BE2C (cell line): ENCODE measurements around the gene GPR173.
A peak's percentile ranks its signal among the peaks of the same experiment; 100 is the strongest.

Experiments
- DNase-seq: peaks from one replicate; pipeline ENCODE4 v3.0.0-alpha.2; 2020
- H3K27me3 ChIP-seq: fragments of 250-450 bp; sonication (Bioruptor Pico); 2 replicates; pipeline ENCODE4 v1.5.1; 2020; ENCODE audit warnings: mild to moderate bottlenecking
- H3K36me3 ChIP-seq: fragments of 250-450 bp; sonication (Bioruptor Pico); 2 replicates; pipeline ENCODE4 v1.5.1; 2020; ENCODE audit warnings: mild to moderate bottlenecking
- H3K4me1 ChIP-seq: fragments of 250-450 bp; sonication (Bioruptor Pico); 2 replicates; pipeline ENCODE4 v1.5.1; 2020
- H3K4me3 ChIP-seq: 2 replicates; pipeline ENCODE4 v1.5.1; 2011; ENCODE audit warnings: low read depth, low read length
- H3K9me3 ChIP-seq: fragments of 250-450 bp; sonication (Bioruptor Pico); 2 replicates; pipeline ENCODE4 v1.5.1; 2020
- TF ChIP-seq, protein P1 (sequence below): IDR thresholded peaks from 2 replicates; pipeline ENCODE4 v1.5.1; 2012; ENCODE audit warnings: mild to moderate bottlenecking, low read depth, low read length

GPR173 gene

DNA sequence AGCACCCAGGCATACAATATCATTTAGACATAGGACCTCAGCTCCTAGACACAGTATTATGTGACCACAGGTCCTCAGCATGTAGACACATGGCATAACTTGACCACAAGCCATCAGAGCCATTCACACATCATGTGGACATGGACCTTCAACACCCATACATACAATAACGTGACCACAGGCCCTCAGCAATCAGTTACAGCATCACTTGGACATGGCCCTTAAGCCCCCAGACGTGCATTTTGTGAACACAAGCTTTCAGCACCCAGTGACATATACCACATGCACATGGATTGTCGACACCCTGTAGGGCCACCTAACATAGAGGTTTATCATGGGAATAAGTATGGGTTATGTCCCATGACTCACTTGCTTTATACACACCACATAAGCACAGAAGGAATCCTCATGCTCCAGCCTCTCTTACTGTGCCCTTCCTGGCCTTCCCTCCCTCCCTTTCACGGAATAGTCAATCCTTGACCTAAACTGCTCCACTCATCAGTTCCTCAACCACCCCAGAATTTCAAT, 35.5 kb downstream of the GPR173 start:
- TF ChIP-seq, protein P1, sequence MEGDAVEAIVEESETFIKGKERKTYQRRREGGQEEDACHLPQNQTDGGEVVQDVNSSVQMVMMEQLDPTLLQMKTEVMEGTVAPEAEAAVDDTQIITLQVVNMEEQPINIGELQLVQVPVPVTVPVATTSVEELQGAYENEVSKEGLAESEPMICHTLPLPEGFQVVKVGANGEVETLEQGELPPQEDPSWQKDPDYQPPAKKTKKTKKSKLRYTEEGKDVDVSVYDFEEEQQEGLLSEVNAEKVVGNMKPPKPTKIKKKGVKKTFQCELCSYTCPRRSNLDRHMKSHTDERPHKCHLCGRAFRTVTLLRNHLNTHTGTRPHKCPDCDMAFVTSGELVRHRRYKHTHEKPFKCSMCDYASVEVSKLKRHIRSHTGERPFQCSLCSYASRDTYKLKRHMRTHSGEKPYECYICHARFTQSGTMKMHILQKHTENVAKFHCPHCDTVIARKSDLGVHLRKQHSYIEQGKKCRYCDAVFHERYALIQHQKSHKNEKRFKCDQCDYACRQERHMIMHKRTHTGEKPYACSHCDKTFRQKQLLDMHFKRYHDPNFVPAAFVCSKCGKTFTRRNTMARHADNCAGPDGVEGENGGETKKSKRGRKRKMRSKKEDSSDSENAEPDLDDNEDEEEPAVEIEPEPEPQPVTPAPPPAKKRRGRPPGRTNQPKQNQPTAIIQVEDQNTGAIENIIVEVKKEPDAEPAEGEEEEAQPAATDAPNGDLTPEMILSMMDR: no peak
- no peaks in the 10 kb centered on the region for H3K4me1 ChIP-seq
- H3K9me3 ChIP-seq: no peaks in the 10 kb centered on the region

DNA sequence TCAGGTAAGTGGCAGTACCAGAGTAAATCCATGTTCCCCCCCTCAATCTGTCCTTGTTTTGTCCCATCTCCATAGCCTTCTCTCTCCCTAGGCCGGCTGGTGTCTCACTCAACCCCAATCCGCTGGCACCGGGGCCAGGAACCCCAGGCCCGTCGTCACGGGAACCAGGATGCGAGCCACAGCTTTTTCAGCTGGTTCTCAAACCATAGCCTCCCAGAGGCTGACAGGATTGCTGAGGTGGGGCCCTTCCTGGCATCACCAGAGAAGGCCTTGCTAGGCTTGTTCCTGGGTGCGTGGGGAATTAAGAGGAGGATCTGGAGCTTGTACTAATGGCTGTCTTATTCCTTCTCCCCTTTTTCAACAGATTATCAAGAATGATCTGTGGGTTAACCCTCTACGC, 36.3 kb downstream of the GPR173 start:
- Histone ChIP-seq H3K9me3 (no peaks in the 10 kb centered on the region), H3K4me1 (no peaks in the 10 kb centered on the region), H3K27me3 (no peaks in the 10 kb centered on the region), H3K36me3 (peaks cover 12% of the 10 kb centered on the region), H3K4me3 (no peak overlapping the region)
- DNase-seq: no peak
- TF ChIP-seq, protein P1: no peak

More for the DNA sequence above, 35.5 kb downstream of the GPR173 start:
- Histone ChIP-seq H3K27me3 (no peaks in the 10 kb centered on the region), H3K4me3 (no peak overlapping the region; the same call in 1 of the 2 replicates), H3K36me3 (peaks cover 12% of the 10 kb centered on the region)
- no peak for DNase-seq

DNA sequence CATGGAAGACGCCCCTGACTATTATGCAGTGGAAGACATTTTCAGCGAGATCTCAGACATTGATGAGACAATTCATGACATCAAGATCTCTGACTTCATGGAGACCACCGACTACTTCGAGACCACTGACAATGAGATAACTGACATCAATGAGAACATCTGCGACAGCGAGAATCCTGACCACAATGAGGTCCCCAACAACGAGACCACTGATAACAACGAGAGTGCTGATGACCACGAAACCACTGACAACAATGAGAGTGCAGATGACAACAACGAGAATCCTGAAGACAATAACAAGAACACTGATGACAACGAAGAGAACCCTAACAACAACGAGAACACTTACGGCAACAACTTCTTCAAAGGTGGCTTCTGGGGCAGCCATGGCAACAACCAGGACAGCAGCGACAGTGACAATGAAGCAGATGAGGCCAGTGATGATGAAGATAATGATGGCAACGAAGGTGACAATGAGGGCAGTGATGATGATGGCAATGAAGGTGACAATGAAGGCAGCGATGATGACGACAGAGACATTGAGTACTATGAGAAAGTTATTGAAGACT, 37.2 kb downstream of the GPR173 start:
- H3K27me3 ChIP-seq: no peaks in the 10 kb centered on the region
- no peaks in the 10 kb centered on the region for H3K9me3 ChIP-seq
- H3K36me3 ChIP-seq: peaks cover 12% of the 10 kb centered on the region
- no peaks in the 10 kb centered on the region for H3K4me1 ChIP-seq
- TF ChIP-seq, protein P1: no peak
- DNase-seq: no peak
- H3K4me3 ChIP-seq: no peak overlapping the region

DNA sequence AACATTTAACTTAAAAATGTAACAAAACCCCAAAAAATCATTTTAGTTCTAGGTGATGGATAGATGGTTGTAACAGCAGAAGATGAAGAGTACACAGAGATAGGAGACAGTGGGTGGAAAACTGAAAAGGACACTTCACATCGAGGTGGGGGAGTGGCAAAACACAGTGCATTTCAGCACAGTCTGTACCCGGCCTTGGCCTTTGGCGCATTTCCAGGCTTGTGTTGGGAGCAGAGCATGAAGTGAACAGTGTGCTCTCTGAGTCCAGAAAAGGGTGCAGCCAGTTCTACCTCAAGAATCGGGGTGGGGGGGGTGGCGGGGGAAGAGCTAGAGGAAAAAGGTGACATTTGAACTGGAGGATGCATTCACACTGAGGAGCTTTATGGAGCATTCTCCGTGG, 37.9 kb downstream of the GPR173 start:
- no peaks in the 10 kb centered on the region for H3K4me1 ChIP-seq
- H3K4me3 ChIP-seq: no peak overlapping the region
- no peaks in the 10 kb centered on the region for H3K27me3 ChIP-seq
- TF ChIP-seq, protein P1: no peak
- DNase-seq: no peak
- peaks cover 12% of the 10 kb centered on the region for H3K36me3 ChIP-seq
- no peaks in the 10 kb centered on the region for H3K9me3 ChIP-seq

DNA sequence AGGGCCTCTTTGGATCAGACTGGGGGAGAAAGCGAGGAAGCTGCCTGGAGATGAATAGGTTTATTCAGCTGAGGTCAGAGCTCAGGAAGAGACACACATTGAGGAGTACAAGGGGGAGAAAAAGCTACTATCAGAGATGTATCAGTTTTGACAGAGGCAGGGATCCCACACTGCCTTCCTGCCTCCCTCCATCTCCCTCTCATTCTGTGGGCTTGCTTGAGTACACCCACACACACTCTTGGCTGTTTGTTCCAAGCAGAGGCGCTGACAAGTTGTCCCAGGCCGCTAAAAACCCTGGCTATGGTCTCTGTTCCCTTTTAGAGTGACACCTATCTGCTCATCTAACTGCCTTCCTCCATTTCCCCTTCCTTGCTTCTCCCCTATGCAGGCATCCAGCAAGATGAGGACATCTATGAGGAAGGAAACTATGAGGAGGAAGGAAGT, 38.8 kb downstream of the GPR173 start:
- H3K36me3 ChIP-seq: peaks cover 12% of the 10 kb centered on the region
- H3K4me1 ChIP-seq: no peaks in the 10 kb centered on the region
- no peaks in the 10 kb centered on the region for H3K27me3 ChIP-seq
- H3K9me3 ChIP-seq: no peaks in the 10 kb centered on the region
- DNase-seq: no peak
- TF ChIP-seq, protein P1: no peak
- no peak overlapping the region for H3K4me3 ChIP-seq

DNA sequence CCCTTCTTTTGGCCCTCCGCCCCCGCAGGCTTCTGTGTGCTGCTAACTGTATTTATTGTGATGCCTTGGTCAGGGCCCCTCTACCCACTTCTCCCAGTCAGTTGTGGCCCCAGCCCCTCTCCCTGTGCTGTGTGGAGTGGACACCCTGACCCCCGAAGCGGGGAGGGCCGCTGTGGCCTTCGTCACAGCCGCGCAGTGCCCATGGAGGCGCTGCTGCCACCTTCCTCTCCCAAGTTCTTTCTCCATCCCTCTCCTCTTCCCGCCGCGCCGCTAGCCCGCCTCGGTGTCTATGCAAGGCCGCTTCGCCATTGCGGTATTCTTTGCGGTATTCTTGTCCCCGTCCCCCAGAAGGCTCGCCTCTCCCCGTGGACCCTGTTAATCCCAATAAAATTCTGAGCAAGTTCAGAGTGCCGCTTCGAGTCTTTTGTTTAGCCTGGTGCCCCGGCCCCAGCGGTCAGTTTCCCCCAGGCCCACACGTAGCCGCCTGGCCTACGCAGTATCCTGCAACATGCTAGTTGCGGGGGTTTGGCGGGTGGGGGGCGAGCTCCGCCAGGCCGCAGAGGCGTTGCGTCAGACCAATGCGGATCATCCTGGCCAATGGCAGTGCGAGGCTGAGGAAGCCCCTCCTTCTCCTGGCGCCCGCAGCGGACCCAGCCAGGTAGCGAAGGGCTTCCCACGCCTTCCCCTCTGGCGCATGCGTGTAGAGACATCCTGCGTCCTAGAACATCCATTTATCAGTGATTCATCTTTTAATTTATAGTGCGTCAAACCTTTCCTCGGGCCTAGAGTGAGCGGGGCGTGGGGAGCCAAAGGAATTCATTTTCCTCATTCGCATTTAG, 39.8 kb downstream of the GPR173 start:
- Histone ChIP-seq H3K4me3 (peak overlapping the region; percentile 77), H3K27me3 (no peaks in the 10 kb centered on the region), H3K36me3 (peaks cover 12% of the 10 kb centered on the region), H3K4me1 (no peaks in the 10 kb centered on the region), H3K9me3 (no peaks in the 10 kb centered on the region)
- DNase-seq: peak; percentile 80
- TF ChIP-seq, protein P1: no peak
